BE2C (cell line): Measurements from ENCODE around the gene ANKRD37.

Experiments
- DNase-seq: peaks from one replicate; pipeline ENCODE4 v3.0.0-alpha.2; 2020
- H3K27me3 ChIP-seq: fragments of 250-450 bp; sonication (Bioruptor Pico); 2 replicates; pipeline ENCODE4 v1.5.1; 2020; ENCODE audit warnings: mild to moderate bottlenecking
- H3K36me3 ChIP-seq: fragments of 250-450 bp; sonication (Bioruptor Pico); 2 replicates; pipeline ENCODE4 v1.5.1; 2020; ENCODE audit warnings: mild to moderate bottlenecking
- H3K4me1 ChIP-seq: fragments of 250-450 bp; sonication (Bioruptor Pico); 2 replicates; pipeline ENCODE4 v1.5.1; 2020
- H3K4me3 ChIP-seq: 2 replicates; pipeline ENCODE4 v1.5.1; 2011; ENCODE audit warnings: low read depth, low read length
- H3K9me3 ChIP-seq: fragments of 250-450 bp; sonication (Bioruptor Pico); 2 replicates; pipeline ENCODE4 v1.5.1; 2020
- CTCF ChIP-seq: IDR thresholded peaks from 2 replicates; pipeline ENCODE4 v1.5.1; 2012; ENCODE audit warnings: mild to moderate bottlenecking, low read depth, low read length

The ANKRD37 gene

GRCh38 chr4:185416955-185417354, 20.3 kb downstream of the ANKRD37 start:
- TF ChIP-seq CTCF = no peak
- peaks cover 20% of the 10 kb centered on the region for H3K36me3 ChIP-seq
- H3K9me3 ChIP-seq = no peaks in the 10 kb centered on the region
- H3K4me1 ChIP-seq = no peaks in the 10 kb centered on the region
- no peak for DNase-seq
- H3K27me3 ChIP-seq = no peaks in the 10 kb centered on the region
- H3K4me3 ChIP-seq = no peak overlapping the region

DNA sequence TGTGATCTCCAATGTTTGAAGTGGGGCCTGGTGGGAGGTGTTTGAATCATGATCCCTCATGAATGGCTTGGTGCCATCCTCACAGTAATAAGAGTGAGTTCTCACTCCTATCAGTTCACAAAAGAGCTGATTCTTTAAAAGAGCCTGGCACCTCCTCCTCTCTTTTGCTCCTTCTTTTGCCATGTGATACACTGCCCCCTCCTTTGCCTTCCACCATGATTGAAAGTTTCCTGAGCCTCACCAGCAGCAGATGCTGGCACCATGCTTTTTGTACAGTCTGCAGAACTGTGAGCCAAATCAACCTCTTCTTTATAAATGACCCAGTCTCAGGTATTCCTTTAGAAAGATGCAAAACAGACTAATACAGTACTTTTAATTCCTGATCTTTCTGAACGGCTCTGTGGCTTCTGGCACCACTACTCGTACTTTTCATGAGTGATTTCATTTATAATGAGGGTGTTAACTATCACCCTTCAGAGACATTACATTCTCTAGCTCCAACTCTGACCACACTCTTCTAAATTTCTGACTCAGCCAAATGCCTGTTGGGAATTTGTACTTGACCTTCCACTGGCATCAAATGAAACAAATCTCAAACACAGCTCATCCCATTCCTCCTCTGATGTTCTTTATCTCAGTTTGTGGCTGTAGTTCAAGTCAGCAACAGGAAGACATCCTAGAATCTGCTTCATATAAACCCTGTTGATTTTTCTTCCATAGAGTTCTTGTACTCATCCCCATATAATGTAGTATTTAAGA, 24.9 kb downstream of the ANKRD37 start:
- TF ChIP-seq CTCF = no peak
- Histone ChIP-seq H3K4me1 (no peaks in the 10 kb centered on the region), H3K9me3 (no peaks in the 10 kb centered on the region), H3K27me3 (no peaks in the 10 kb centered on the region), H3K36me3 (peaks cover 5% of the 10 kb centered on the region), H3K4me3 (no peak overlapping the region)
- no peak for DNase-seq

GRCh38 chr4:185424905-185425646, 28.4 kb downstream of the ANKRD37 start:
- Histone ChIP-seq H3K27me3 (no peaks in the 10 kb centered on the region), H3K4me1 (no peaks in the 10 kb centered on the region), H3K36me3 (no peaks in the 10 kb centered on the region), H3K4me3 (peak overlapping the region; percentile 95), H3K9me3 (no peaks in the 10 kb centered on the region)
- TF ChIP-seq CTCF = no peak
- DNase-seq = no peak

DNA sequence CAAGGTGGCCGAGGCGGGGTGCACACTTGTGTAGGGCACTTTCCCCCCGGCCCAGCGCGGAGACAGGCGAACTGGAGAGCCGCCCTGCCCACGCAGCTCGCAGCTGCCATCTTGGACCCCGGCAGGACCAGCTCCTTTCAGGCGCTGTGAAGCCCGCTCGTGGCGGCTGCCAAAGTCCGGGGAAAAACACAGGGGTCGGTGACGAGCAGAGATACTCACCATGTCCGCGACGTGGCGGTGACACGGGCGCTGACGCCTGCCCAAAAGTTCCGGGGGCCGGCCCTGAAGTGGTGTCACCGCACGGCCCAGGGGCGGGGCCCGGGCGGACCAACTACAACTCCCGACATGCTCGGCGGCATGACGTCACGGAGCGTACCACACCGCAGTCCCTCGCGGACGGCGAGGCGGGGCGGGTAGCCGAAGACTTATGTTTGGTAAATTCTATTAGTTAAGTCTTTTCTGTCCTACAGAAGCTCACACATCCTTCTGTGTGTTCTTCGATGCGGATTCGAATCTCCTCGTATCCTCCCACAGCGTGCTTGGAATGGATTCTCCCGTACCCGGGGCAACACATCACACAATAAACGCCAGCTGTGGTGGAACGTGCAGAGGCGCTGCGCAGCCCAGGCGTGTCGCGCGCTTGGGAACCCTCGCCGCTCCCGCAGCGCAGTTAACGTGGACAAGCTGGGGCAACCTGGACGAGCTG, 29.2 kb downstream of the ANKRD37 start, which contains the start of gene UFSP2:
UFSP2 (minus strand) TSS at position 318 of the 706 bp plus-strand sequence; CDS start at position 222, 96 bp downstream.
- DNase-seq = peak; percentile 87
- Histone ChIP-seq H3K9me3 (no peaks in the 10 kb centered on the region), H3K4me1 (no peaks in the 10 kb centered on the region), H3K4me3 (peak within 1 kb of the TSS; percentile 95), H3K27me3 (no peaks in the 10 kb centered on the region), H3K36me3 (no peaks in the 10 kb centered on the region)
- no peak for TF ChIP-seq CTCF

DNA sequence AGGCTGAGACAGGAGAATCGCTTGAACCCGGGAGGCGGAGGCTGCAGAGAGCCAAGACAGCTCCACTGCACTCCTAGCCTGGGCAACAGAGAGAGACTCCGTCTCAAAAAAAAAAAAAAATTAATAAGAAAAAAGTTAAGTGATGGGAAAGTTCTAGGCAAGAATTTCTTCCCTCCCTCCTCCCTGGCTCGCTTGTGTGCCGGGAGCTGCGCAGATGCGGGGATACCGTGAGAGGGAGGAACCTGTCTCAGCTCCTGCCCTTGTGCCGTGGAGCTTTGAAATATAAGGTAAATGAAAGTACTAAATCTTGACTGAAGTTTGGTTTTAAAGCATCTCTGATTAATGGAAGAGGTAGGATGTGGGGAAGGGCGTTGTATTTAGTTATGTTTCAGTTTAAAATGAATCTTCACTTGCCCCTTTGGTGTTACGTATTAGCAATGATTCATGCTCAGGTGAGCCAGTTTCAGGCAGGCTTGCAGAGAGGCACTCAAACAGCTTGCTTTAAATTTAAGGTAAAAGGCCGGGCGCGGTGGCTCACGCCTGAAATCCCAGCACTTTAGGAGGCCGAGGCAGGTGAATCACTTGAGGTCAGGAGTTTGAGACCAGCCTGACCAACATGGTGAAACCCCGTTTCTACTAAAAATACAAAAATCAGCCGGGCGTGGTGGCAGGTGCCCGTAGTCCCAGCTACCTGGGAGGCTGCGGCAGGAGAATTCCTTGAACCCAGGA, 30.5 kb downstream of the ANKRD37 start:
- Histone ChIP-seq H3K4me3 (no peak overlapping the region), H3K4me1 (no peaks in the 10 kb centered on the region), H3K36me3 (no peaks in the 10 kb centered on the region), H3K9me3 (no peaks in the 10 kb centered on the region), H3K27me3 (no peaks in the 10 kb centered on the region)
- no peak for DNase-seq
- no peak for TF ChIP-seq CTCF
